OCI-LY3 (cell line): Measurements from ENCODE around the gene GRID1.

Experiments used
- H2AFZ ChIP-seq: fragments of 200-600, 300-600 bp; shearing (Covaris generic); 2 replicates; pipeline ENCODE4 v1.6.0; 2014; ENCODE audit warnings: antibody characterized with exemption, low read depth, low read length
- H3K27ac ChIP-seq: fragments of 200-600, 300-600 bp; sonication (generic); 2 replicates; pipeline ENCODE4 v1.5.1; 2014; ENCODE audit warnings: mild to moderate bottlenecking, low read length, moderate library complexity, mixed read lengths
- H3K27me3 ChIP-seq: fragments of 200-600, 300-600 bp; sonication (generic); 2 replicates; pipeline ENCODE4 v1.6.1; 2014; ENCODE audit warnings: low read depth, low read length, mixed read lengths
- H3K36me3 ChIP-seq: fragments of 200-600, 300-600 bp; sonication (generic); replicated peaks from 2 replicates; pipeline ENCODE3; 2014; ENCODE audit warnings: low read depth, low read length, mixed read lengths
- H3K4me1 ChIP-seq: fragments of 300-600, 200-600 bp; sonication (generic); 2 replicates; pipeline ENCODE4 v1.6.1; 2014; ENCODE audit warnings: low read length, mixed read lengths
- H3K4me2 ChIP-seq: fragments of 200-600, 300-600 bp; sonication (generic); 2 replicates; pipeline ENCODE4 v1.6.1; 2014; ENCODE audit warnings: low read length, mixed read lengths
- H3K4me3 ChIP-seq: fragments of 300-600, 200-600 bp; sonication (generic); 2 replicates; pipeline ENCODE4 v1.5.1; 2014; ENCODE audit warnings: antibody characterized with exemption, mild to moderate bottlenecking, low read length, moderate library complexity
- H3K79me2 ChIP-seq: fragments of 300-600, 200-600 bp; shearing (Covaris generic); 2 replicates; pipeline ENCODE4 v1.6.1; 2014; ENCODE audit warnings: mild to moderate bottlenecking, low read length, mixed read lengths
- H3K9ac ChIP-seq: fragments of 300-600, 200-600 bp; shearing (Covaris generic); 2 replicates; pipeline ENCODE4 v1.6.0; 2014; ENCODE audit warnings: mild to moderate bottlenecking, low read length, moderate library complexity
- H3K9me3 ChIP-seq: fragments of 200-600, 300-600 bp; shearing (Covaris generic); 2 replicates; pipeline ENCODE4 v1.6.1; 2014; ENCODE audit warnings: low read length, mixed read lengths; ENCODE audit not compliant: insufficient read depth
- H4K20me1 ChIP-seq: fragments of 200-600, 300-600 bp; sonication (generic); 2 replicates; pipeline ENCODE4 v1.6.1; 2016; ENCODE audit warnings: low read length, mixed read lengths; ENCODE audit not compliant: insufficient read depth
- CTCF ChIP-seq: fragments of 200-600, 300-600 bp; sonication (generic); IDR thresholded peaks from 2 replicates; pipeline ENCODE4 v1.5.1; 2014; ENCODE audit warnings: antibody characterized with exemption, low read length, low read depth
- EZH2phosphoT487 ChIP-seq: fragments of 200-600 bp; shearing (Covaris generic); IDR thresholded peaks from 2 replicates; pipeline ENCODE4 v1.6.1; 2018; ENCODE audit warnings: antibody characterized with exemption, mixed run types, low read depth

The GRID1 gene

GRCh38 chr10:86287966-86288579 lies 78.5 kb downstream of the GRID1 start:
- Histone ChIP-seq H4K20me1 (no peaks in the 10 kb centered on the region), H3K27ac (peak overlapping the region; percentile 69), H3K36me3 (no peaks in the 10 kb centered on the region), H3K4me2 (peak overlapping the region; percentile 54), H3K9ac (no peak overlapping the region), H3K79me2 (no peaks in the 10 kb centered on the region), H3K9me3 (no peaks in the 10 kb centered on the region), H2AFZ (no peak overlapping the region), H3K4me3 (0 out of 2 replicates have a peak overlapping the region, but pooled peaks have one; percentile 32), H3K4me1 (peaks cover 45% of the 10 kb centered on the region), H3K27me3 (no peaks in the 10 kb centered on the region)
- TF ChIP-seq CTCF (no peak), EZH2phosphoT487 (no peak)

- Histone ChIP-seq H3K27me3 (no peaks in the 10 kb centered on the region), H3K27ac (peak overlapping the region; percentile 69), H3K9ac (no peak overlapping the region), H3K79me2 (no peaks in the 10 kb centered on the region), H3K4me3 (peak overlapping the region; percentile 32; the same call in 1 of the 2 replicates), H2AFZ (no peak overlapping the region), H3K4me2 (peak overlapping the region; percentile 54), H4K20me1 (no peaks in the 10 kb centered on the region), H3K36me3 (no peaks in the 10 kb centered on the region), H3K9me3 (no peaks in the 10 kb centered on the region), H3K4me1 (peaks cover 45% of the 10 kb centered on the region)
- TF ChIP-seq EZH2phosphoT487, result no peak
Observed at GRCh38 chr10:86287110-86287793, 79.3 kb downstream of the GRID1 start.

DNA sequence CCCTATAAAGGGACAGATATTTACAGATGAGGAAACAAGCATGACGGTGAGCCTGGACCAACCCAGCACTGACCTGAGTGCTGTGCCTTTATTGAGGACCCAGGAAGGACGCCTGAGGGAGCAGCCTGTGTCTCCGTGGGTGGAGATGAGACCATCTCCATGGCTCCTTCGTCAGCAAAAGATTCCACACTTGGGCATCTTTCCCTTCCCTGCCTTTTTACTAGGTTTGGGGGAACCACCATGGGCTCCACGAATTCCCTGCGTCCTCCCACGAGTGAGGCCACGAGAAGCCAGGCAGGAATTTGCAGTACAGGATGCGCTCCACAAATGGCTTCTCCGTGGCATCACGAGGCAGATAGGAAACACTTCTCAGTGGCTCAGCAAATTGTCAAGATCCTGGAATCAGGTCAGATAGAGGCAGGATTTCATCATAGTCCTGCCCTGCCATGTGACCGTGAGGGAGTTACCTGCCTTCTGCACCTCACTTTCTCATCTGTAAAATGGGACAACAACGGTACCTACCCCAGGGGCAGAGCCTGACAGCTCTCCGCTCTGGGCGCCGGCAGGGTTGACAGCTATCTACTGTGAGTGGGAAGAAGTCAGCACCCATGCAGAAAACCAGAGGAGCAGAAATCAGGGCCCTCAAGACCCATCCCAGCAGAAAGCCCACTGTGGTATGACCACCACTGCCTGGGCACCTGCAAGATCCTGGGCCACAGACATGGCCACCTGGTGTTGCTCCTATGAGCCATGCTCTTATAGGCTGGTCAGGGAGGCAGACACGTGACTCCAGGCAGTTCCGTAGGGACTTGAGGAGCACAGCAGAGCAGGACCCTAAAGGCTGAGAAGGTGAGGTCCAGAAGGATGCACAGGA lies 80.1 kb downstream of the GRID1 start:
- Histone ChIP-seq H3K4me3 (no peak overlapping the region), H3K27ac (peak overlapping the region; percentile 49), H3K4me2 (peak overlapping the region; percentile 54), H3K4me1 (peaks cover 44% of the 10 kb centered on the region), H2AFZ (no peak overlapping the region), H3K79me2 (no peaks in the 10 kb centered on the region), H3K9ac (no peak overlapping the region), H4K20me1 (no peaks in the 10 kb centered on the region), H3K27me3 (no peaks in the 10 kb centered on the region), H3K36me3 (no peaks in the 10 kb centered on the region), H3K9me3 (no peaks in the 10 kb centered on the region)
- TF ChIP-seq EZH2phosphoT487 (no peak), CTCF (no peak)

GRCh38 chr10:86285136-86285790 lies 81.3 kb downstream of the GRID1 start:
- no peaks in the 10 kb centered on the region for H4K20me1 ChIP-seq
- no peak overlapping the region for H3K4me3 ChIP-seq
- no peak overlapping the region for H3K9ac ChIP-seq
- H2AFZ ChIP-seq, result no peak overlapping the region
- H3K4me1 ChIP-seq, result peaks cover 34% of the 10 kb centered on the region
- no peaks in the 10 kb centered on the region for H3K79me2 ChIP-seq
- no peaks in the 10 kb centered on the region for H3K27me3 ChIP-seq
- no peak overlapping the region for H3K27ac ChIP-seq
- no peak for TF ChIP-seq EZH2phosphoT487
- TF ChIP-seq CTCF, result no peak
- H3K9me3 ChIP-seq, result no peaks in the 10 kb centered on the region
- H3K36me3 ChIP-seq, result no peaks in the 10 kb centered on the region
- no peak overlapping the region for H3K4me2 ChIP-seq
